HUES6 (cell line): ENCODE data around the gene MX2.
A peak's percentile ranks its signal among the peaks of the same experiment; 100 is the strongest.
"Not testable (repeated sequence)": the region's sequence is repeated elsewhere in the genome, so short reads cannot be mapped to it uniquely, and the experiment has no call there.

ENCODE experiments used
- H3K27ac ChIP-seq: 2 replicates; pipeline ENCODE4 v1.7.0; 2013; ENCODE audit warnings: low read depth, mild to moderate bottlenecking, low read length, inconsistent platforms
- H3K27me3 ChIP-seq: 2 replicates; pipeline ENCODE4 v1.6.1; 2013; ENCODE audit warnings: low read length; ENCODE audit not compliant: control insufficient read depth, insufficient read depth
- H3K36me3 ChIP-seq: 2 replicates; pipeline ENCODE4 v1.6.1; 2013; ENCODE audit warnings: low read length; ENCODE audit not compliant: control insufficient read depth, insufficient read depth
- H3K4me1 ChIP-seq: 2 replicates; pipeline ENCODE4 v1.6.1; 2013; ENCODE audit warnings: low read length; ENCODE audit not compliant: control insufficient read depth, insufficient read depth
- H3K4me3 ChIP-seq: 2 replicates; pipeline ENCODE4 v1.5.1; 2013; ENCODE audit warnings: low read depth, low read length
- H3K9ac ChIP-seq: one replicate; pipeline ENCODE4 v1.6.1; 2013; ENCODE audit warnings: mild to moderate bottlenecking, low read length
- H3K9me3 ChIP-seq: 2 replicates; pipeline ENCODE4 v1.6.1; 2013; ENCODE audit warnings: low read depth, low read length; ENCODE audit not compliant: control insufficient read depth, insufficient read depth

The MX2 gene

DNA sequence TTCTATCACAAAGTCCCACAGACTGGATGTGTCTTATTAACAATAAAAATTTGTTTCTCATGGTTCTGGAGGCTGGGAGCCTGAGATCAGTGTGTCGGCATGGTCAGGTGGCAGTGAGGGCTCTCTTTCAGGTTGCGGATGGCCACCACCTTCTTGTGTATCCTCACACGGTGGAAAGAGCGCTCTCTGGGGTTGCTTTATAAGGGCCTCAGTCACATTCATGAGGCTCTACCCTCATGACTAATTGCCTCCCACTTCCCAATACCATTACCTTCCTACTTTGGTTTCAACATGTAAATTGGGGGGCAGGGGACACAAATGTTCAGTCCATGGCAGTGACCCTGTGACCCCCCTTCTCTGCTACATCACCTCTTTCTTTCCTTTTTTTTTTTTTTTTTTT lies 43.5 kb downstream of the MX2 start:
- H3K9me3 ChIP-seq: 0 out of 2 replicates have a peak, but pooled peaks cover 4% of the 10 kb centered on the region
- peak overlapping the region; percentile 19 for H3K9ac ChIP-seq
- H3K36me3 ChIP-seq: no peaks in the 10 kb centered on the region
- no peak overlapping the region for H3K4me3 ChIP-seq
- H3K27ac ChIP-seq: no peak overlapping the region
- H3K27me3 ChIP-seq: no peaks in the 10 kb centered on the region; the same call in 1 of the 2 replicates
- H3K4me1 ChIP-seq: no peaks in the 10 kb centered on the region

DNA sequence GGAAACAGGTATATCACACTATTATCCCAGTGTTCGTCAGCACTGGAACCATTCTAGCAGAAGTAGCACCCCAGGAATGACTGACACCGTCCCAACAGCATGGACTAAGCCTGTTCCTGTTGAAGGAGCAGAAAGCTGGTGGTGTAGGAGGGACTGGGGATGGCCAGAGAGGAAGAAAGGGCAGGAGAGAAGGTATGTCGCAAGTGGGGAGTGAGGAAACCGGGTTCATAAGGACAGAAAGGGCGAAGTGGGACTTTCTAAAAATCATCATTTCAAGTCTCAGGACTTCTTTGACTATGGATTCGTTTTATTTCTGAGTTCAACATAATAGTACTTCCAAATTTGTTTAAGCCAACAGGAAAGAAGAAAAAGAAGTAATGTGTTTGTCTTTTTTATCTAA lies 44.5 kb downstream of the MX2 start:
- no peak overlapping the region for H3K4me3 ChIP-seq
- no peaks in the 10 kb centered on the region for H3K4me1 ChIP-seq
- H3K9me3 ChIP-seq: no peaks in the 10 kb centered on the region
- no peaks in the 10 kb centered on the region for H3K36me3 ChIP-seq
- no peak overlapping the region for H3K9ac ChIP-seq
- H3K27ac ChIP-seq: no peak overlapping the region
- H3K27me3 ChIP-seq: no peaks in the 10 kb centered on the region; the same call in 1 of the 2 replicates

DNA sequence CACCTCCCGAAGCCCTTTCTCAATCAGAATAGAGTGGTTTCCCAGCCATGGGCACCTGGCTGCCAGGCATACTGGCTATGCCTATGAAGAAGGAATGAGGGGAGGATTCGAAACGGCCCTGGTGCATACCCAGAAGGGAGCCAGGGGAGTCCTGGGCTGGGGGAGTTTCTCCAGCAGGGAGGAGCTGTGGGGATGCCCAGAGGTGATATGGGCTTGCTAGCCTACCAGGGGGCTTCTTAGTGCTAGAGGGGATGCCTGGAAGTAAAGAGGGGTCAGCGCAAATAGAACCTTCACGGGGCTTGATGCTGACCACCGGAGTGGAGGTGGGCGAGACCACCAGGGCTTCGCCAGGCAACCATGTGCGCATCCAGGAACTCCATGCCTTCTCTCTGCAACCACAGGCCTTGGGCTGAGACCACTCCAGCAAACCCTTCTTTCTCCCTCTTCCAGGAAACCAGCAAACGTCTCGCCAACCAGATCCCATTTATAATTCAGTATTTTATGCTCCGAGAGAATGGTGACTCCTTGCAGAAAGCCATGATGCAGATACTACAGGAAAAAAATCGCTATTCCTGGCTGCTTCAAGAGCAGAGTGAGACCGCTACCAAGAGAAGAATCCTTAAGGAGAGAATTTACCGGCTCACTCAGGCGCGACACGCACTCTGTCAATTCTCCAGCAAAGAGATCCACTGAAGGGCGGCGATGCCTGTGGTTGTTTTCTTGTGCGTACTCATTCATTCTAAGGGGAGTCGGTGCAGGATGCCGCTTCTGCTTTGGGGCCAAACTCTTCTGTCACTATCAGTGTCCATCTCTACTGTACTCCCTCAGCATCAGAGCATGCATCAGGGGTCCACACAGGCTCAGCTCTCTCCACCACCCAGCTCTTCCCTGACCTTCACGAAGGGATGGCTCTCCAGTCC lies 46.0 kb downstream of the MX2 start:
- H3K27me3 ChIP-seq: no peaks in the 10 kb centered on the region; the same call in 1 of the 2 replicates
- no peak overlapping the region for H3K9ac ChIP-seq
- H3K9me3 ChIP-seq: no peaks in the 10 kb centered on the region
- H3K4me3 ChIP-seq: no peak overlapping the region
- H3K27ac ChIP-seq: no peak overlapping the region
- H3K36me3 ChIP-seq: no peaks in the 10 kb centered on the region
- 0 out of 2 replicates have a peak, but pooled peaks cover 3% of the 10 kb centered on the region for H3K4me1 ChIP-seq

DNA sequence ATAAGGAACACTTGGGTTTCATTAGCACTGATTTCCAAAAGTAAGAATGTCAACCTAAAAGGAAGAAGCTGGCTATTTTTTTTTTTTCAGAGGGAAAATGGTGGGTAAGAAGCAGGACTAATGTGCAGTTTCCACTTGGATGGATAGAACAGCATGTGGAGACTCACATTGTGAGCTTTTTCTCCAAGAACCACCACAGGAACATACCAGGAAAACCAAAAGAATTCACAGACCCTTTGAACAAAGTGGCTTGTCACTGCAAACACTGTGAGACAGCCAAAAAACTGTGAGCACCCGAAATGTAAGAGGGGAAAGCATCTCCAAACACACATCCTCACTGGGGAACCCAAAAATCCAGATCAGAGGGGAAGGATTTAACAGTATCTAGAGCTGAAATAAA lies 48.5 kb downstream of the MX2 start:
- Histone ChIP-seq H3K27me3 (no peaks in the 10 kb centered on the region; the same call in 1 of the 2 replicates), H3K27ac (no peak overlapping the region), H3K36me3 (no peaks in the 10 kb centered on the region), H3K4me1 (0 out of 2 replicates have a peak, but pooled peaks cover 3% of the 10 kb centered on the region), H3K9ac (no peak overlapping the region), H3K9me3 (no peaks in the 10 kb centered on the region), H3K4me3 (no peak overlapping the region)

- no peak overlapping the region for H3K9ac ChIP-seq
- H3K9me3 ChIP-seq: no peaks in the 10 kb centered on the region
- H3K27me3 ChIP-seq: no peaks in the 10 kb centered on the region; the same call in 1 of the 2 replicates
- no peaks in the 10 kb centered on the region for H3K36me3 ChIP-seq
- 0 out of 2 replicates have a peak, but pooled peaks cover 3% of the 10 kb centered on the region for H3K4me1 ChIP-seq
- no peak overlapping the region for H3K4me3 ChIP-seq
- no peak overlapping the region for H3K27ac ChIP-seq
These were observed 49.1 kb downstream of the MX2 start for GRCh38 chr21:41410767-41411448.

DNA sequence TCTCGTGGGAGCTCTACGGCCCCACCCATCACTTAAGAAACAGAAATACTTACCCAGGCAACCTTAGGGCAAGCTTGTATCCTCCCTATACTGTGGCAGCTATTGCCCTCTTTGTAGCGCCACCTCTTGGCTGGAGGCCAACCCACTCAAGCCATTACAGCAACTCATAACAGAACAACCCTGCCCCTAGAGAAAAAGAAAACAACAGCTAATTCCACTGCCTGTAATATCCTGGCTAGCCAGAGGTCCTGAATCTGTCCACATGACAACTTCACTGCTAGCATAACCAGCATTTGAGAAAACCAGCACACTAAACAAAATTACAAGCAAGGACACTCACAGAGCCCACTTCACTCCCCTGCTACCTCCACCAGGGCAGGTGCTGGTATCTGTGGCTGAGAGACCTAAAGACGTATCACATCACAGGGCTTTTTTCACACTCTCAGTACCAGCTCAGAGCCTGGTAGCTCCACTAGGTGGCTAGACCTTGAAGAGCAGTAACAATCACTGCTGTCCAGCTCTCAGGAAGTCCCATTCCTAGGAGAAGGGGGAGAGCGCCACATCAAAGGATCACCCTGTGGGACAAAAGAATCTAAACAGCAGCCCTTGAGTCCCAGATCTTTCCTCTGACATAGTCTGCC lies 49.7 kb downstream of the MX2 start:
- Histone ChIP-seq H3K9ac (no peak overlapping the region), H3K4me3 (no peak overlapping the region), H3K27me3 (no peaks in the 10 kb centered on the region), H3K4me1 (0 out of 2 replicates have a peak, but pooled peaks cover 3% of the 10 kb centered on the region), H3K9me3 (no peaks in the 10 kb centered on the region), H3K36me3 (no peaks in the 10 kb centered on the region), H3K27ac (no peak overlapping the region)

GRCh38 chr21:41417505-41417904 lies 55.7 kb downstream of the MX2 start:
- H3K9ac ChIP-seq, H3K27me3 ChIP-seq, H3K4me3 ChIP-seq, H3K9me3 ChIP-seq, H3K27ac ChIP-seq, H3K36me3 ChIP-seq, H3K4me1 ChIP-seq: not testable (repeated sequence)

DNA sequence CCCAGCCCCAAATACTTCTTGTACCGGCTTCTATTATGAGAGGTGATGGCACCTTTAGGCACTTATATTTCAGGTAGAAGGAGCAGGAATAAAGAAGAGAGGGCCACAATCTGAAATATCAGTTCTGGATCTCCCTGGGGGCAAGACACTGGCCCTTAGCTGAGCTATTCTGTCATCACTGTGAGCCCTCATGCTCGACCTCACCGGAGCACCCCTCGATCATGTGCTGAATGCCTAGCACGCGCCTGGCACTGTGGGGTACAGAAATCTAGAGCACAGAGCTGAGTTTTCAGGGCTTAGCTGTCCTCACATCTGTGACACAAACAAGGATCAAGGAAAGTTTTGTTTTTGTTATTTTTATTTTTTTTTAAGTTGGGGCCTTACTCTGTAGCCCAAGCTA lies 56.6 kb downstream of the MX2 start:
- Histone ChIP-seq H3K9me3 (peaks cover 4% of the 10 kb centered on the region; the same call in 1 of the 2 replicates), H3K4me1 (peaks cover 9% of the 10 kb centered on the region; the same call in 1 of the 2 replicates), H3K9ac (no peak overlapping the region), H3K27me3 (0 out of 2 replicates have a peak, but pooled peaks cover 5% of the 10 kb centered on the region), H3K4me3 (no peak overlapping the region), H3K27ac (no peak overlapping the region), H3K36me3 (no peaks in the 10 kb centered on the region)

GRCh38 chr21:41418956-41419680 lies 57.3 kb downstream of the MX2 start:
- peaks cover 4% of the 10 kb centered on the region; the same call in 1 of the 2 replicates for H3K9me3 ChIP-seq
- H3K36me3 ChIP-seq: no peaks in the 10 kb centered on the region
- H3K4me3 ChIP-seq: no peak overlapping the region
- H3K27me3 ChIP-seq: peaks cover 12% of the 10 kb centered on the region
- peaks cover 9% of the 10 kb centered on the region; the same call in 1 of the 2 replicates for H3K4me1 ChIP-seq
- no peak overlapping the region for H3K9ac ChIP-seq
- H3K27ac ChIP-seq: no peak overlapping the region
